ENCODE results near the gene ADAM10. TPM values are rescaled to one million over a fixed set of nuclear protein-coding genes. Genes with fewer than 3 reads are reported as not detected.

Gene ADAM10
- total RNA-seq, 1 experiment from 2014 or later: 170 TPM

DNA sequence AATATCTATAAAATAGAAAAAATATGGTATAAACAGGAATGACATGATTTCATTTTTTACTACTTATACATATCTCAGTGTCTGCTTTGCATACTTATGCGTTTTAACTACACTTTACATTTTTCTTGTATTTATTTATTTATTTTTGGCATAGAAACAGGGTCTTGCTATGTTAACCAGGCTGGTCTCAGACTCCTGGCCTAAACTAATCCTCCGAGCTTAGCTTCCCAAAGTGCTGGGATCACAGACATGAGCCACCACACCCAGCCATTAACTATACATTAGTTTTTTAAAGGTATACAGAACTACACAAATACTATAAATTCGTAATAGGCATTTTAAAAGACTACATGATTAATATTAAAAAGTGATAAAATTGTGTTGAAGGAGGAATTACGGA, 9.1 kb downstream of the ADAM10 start:
- Histone ChIP-seq H3K9me3 (no peaks in the 10 kb centered on the region), H3K27me3 (replicated peaks; ENCODE audit: control insufficient read depth, insufficient read depth, low read length) (no peaks in the 10 kb centered on the region), H3K4me1 (peaks cover 13% of the 10 kb centered on the region), H3K4me3 (ENCODE audit: low read depth, low read length) (no peak overlapping the region), H3K36me3 (ENCODE audit: control insufficient read depth, insufficient read depth, low read length) (no peaks in the 10 kb centered on the region)
- DNase-seq: no peak
- BruUV-seq (replicated peaks): no TSS peak
- peaks cover 5% of the 10 kb centered on the region for H3K36me3 Mint-ChIP-seq (ENCODE audit: insufficient read depth, unreplicated experiment)
- CTCF ChIA-PET: no interaction called here
- POLR2A ChIA-PET: no interaction called here
- intact Hi-C loops (cut with micrococcal nuclease; ENCODE audit: unreplicated experiment): loop anchor here (10.0 kb wide), 1 partner anchor 296 kb away; no protein-coding TSS in a partner anchor
- H3K4me1 Mint-ChIP-seq (ENCODE audit: low read depth, unreplicated experiment): peaks cover 19% of the 10 kb centered on the region
- H3K4me3 Mint-ChIP-seq (ENCODE audit: unreplicated experiment): no peak overlapping the region
- no peaks in the 10 kb centered on the region for H3K9me3 Mint-ChIP-seq (ENCODE audit: unreplicated experiment)
- TF ChIP-seq, protein P1, sequence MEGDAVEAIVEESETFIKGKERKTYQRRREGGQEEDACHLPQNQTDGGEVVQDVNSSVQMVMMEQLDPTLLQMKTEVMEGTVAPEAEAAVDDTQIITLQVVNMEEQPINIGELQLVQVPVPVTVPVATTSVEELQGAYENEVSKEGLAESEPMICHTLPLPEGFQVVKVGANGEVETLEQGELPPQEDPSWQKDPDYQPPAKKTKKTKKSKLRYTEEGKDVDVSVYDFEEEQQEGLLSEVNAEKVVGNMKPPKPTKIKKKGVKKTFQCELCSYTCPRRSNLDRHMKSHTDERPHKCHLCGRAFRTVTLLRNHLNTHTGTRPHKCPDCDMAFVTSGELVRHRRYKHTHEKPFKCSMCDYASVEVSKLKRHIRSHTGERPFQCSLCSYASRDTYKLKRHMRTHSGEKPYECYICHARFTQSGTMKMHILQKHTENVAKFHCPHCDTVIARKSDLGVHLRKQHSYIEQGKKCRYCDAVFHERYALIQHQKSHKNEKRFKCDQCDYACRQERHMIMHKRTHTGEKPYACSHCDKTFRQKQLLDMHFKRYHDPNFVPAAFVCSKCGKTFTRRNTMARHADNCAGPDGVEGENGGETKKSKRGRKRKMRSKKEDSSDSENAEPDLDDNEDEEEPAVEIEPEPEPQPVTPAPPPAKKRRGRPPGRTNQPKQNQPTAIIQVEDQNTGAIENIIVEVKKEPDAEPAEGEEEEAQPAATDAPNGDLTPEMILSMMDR (IDR thresholded peaks at IDR 0.05; ENCODE audit: insufficient read depth in 1 of 2, low read depth in 1 of 2, low read length in 1 of 2, severe bottlenecking in 1 of 2, unreplicated experiment in 1 of 2): no peak
- no peak overlapping the region for H3K27ac Mint-ChIP-seq (ENCODE audit: unreplicated experiment)
- H3K27me3 Mint-ChIP-seq (ENCODE audit: insufficient read depth, unreplicated experiment): no peaks in the 10 kb centered on the region

DNA sequence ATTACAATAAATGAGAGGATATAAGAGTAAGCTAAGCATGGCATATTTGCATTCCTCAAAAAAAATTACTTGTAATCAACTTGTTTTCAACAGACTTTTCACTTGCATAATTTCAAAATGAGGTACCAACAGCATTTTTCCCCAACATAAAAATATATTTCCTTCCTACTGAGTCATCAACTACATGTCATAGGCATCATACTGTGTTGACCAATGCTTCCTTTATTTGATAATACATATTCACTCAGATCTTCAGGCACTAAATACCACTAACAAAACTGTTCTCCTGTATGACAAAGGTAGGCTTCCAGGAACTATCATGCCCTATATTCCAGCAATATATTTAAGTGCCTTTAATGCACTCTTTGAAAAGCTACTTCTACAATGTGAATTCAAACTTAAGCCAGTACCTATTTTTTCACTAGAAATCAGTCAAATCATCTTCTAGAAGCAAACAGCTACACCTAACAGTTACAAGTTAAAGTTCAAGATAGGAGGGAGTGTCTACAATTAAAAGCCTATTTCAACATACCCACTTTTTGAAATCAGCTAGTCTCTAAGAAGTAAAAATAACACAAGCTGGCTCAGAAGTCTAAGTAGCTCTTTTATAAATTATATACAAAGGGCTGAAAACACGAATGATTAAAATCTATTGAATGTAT, 11.3 kb downstream of the ADAM10 start:
- Mint-ChIP-seq H3K27me3 (ENCODE audit: insufficient read depth, unreplicated experiment) (no peaks in the 10 kb centered on the region), H3K36me3 (ENCODE audit: insufficient read depth, unreplicated experiment) (peaks cover 3% of the 10 kb centered on the region), H3K9me3 (ENCODE audit: unreplicated experiment) (no peaks in the 10 kb centered on the region), H3K4me3 (ENCODE audit: unreplicated experiment) (no peak overlapping the region), H3K4me1 (ENCODE audit: low read depth, unreplicated experiment) (peaks cover 26% of the 10 kb centered on the region), H3K27ac (ENCODE audit: unreplicated experiment) (no peak overlapping the region)
- H3K27me3 ChIP-seq (replicated peaks; ENCODE audit: control insufficient read depth, insufficient read depth, low read length): no peaks in the 10 kb centered on the region
- TF ChIP-seq, protein P1 (IDR thresholded peaks at IDR 0.05; ENCODE audit: insufficient read depth in 1 of 2, low read depth in 1 of 2, low read length in 1 of 2, severe bottlenecking in 1 of 2, unreplicated experiment in 1 of 2): no peak
- DNase-seq: no peak
- no TSS peak for BruUV-seq (replicated peaks)
- CTCF ChIA-PET: no interaction called here
- no peak overlapping the region for H3K4me3 ChIP-seq (ENCODE audit: low read depth, low read length)
- intact Hi-C loops (cut with micrococcal nuclease; ENCODE audit: unreplicated experiment): no loop called here
- H3K4me1 ChIP-seq: peaks cover 16% of the 10 kb centered on the region
- no peaks in the 10 kb centered on the region for H3K9me3 ChIP-seq
- POLR2A ChIA-PET: interaction anchor here (0.6 kb wide), 1 partner anchor 12 kb away, joined by 6 read pairs; no protein-coding TSS in a partner anchor
- no peaks in the 10 kb centered on the region for H3K36me3 ChIP-seq (ENCODE audit: control insufficient read depth, insufficient read depth, low read length)

DNA sequence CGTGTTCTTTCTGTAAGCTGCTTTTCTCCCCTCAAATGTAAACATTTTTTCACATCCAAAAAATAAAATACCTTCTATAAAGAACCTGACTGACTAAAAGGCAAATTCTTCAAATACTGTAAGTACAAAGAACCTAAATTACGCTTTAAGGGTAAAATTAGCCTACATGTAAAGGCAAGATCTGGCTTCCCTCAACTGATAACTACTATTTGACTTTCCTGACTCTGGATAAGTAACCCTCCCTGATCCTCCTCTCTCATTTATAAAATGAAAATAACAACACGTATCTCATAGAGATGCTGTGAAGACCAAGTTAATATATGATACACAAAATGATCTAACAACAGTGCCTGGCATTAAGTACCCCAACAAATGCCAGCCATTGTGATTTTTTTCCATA, 12.2 kb downstream of the ADAM10 start:
- ChIA-PET CTCF (no interaction called here), POLR2A (no interaction called here)
- peaks cover 16% of the 10 kb centered on the region for H3K4me1 ChIP-seq
- no peaks in the 10 kb centered on the region for H3K27me3 Mint-ChIP-seq (ENCODE audit: insufficient read depth, unreplicated experiment)
- no peak overlapping the region for H3K4me3 ChIP-seq (ENCODE audit: low read depth, low read length)
- H3K27ac Mint-ChIP-seq (ENCODE audit: unreplicated experiment): no peak overlapping the region
- H3K27me3 ChIP-seq (replicated peaks; ENCODE audit: control insufficient read depth, insufficient read depth, low read length): no peaks in the 10 kb centered on the region
- TF ChIP-seq, protein P1 (IDR thresholded peaks at IDR 0.05; ENCODE audit: insufficient read depth in 1 of 2, low read depth in 1 of 2, low read length in 1 of 2, severe bottlenecking in 1 of 2, unreplicated experiment in 1 of 2): no peak
- H3K9me3 Mint-ChIP-seq (ENCODE audit: unreplicated experiment): no peaks in the 10 kb centered on the region
- BruUV-seq (replicated peaks): no TSS peak
- H3K36me3 ChIP-seq (ENCODE audit: control insufficient read depth, insufficient read depth, low read length): no peaks in the 10 kb centered on the region
- H3K4me3 Mint-ChIP-seq (ENCODE audit: unreplicated experiment): no peak overlapping the region
- no peaks in the 10 kb centered on the region for H3K36me3 Mint-ChIP-seq (ENCODE audit: insufficient read depth, unreplicated experiment)
- no peaks in the 10 kb centered on the region for H3K9me3 ChIP-seq
- peaks cover 26% of the 10 kb centered on the region for H3K4me1 Mint-ChIP-seq (ENCODE audit: low read depth, unreplicated experiment)
- intact Hi-C loops (cut with micrococcal nuclease; ENCODE audit: unreplicated experiment): no loop called here
- DNase-seq: no peak
